ENCODE data around the gene LSAMP. TPM values are rescaled to one million over a fixed set of nuclear protein-coding genes. Genes with fewer than 3 reads are reported as not detected.

Gene LSAMP
- total RNA-seq, 1 donor, result 1.3 TPM

- H3K4me3 ChIP-seq (ENCODE audit: low read depth, low read length), result no peak overlapping the region
- no peak for DNase-seq (ENCODE audit: low read depth)
- TF ChIP-seq CTCF (IDR thresholded peaks at IDR 0.05; ENCODE audit: insufficient read depth, low read depth, low read length), result no peak
Observed at GRCh38 chr3:115839246-115839645, 606.0 kb downstream of the LSAMP start.

GRCh38 chr3:115838786-115839185 lies 606.5 kb downstream of the LSAMP start:
- DNase-seq (ENCODE audit: low read depth), result no peak
- no peak overlapping the region for H3K4me3 ChIP-seq (ENCODE audit: low read depth, low read length)
- TF ChIP-seq CTCF (IDR thresholded peaks at IDR 0.05; ENCODE audit: insufficient read depth, low read depth, low read length), result no peak

DNA sequence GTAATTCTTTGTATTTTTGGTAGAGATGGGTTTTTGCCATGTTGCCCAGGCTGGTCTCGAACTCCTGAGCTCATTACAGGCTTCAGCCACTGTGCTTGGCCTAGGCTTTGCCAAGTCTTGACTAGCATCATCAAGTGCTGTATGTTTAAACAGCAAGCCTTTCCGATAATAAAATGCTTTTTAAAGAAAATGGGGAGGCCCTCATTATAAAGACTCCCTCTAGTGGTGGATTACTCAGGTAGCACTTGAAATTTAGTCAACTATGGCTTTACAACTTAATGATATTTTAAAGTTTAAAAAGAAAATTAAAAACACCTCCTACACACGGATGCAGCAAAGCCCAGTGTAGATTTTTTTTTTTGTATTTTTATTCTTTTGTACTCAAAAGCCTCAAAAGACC lies 608.3 kb downstream of the LSAMP start:
- DNase-seq (ENCODE audit: low read depth), result peak; percentile 23
- TF ChIP-seq CTCF (IDR thresholded peaks at IDR 0.05; ENCODE audit: insufficient read depth, low read depth, low read length), result peak; percentile 69
- H3K4me3 ChIP-seq (ENCODE audit: low read depth, low read length), result no peak overlapping the region

DNA sequence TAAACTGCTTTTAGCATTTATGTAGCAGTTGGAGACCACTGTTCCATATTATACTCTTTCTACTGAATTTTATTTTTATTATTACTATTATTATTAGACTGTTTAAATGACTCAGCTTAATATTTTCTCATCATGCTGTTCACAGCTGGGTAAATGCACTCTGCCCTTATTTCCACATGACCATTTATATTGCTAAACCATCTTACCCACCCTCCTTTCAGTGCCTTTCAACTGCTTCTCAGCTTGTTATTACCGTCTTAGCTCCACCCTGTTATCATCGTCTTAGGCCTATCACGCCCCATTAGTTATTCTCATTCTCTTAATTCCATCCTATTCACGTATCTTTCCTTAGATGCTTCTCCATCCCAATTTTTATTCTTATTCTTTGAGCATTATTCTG lies 609.3 kb downstream of the LSAMP start:
- H3K4me3 ChIP-seq (ENCODE audit: low read depth, low read length), result no peak overlapping the region
- TF ChIP-seq CTCF (IDR thresholded peaks at IDR 0.05; ENCODE audit: insufficient read depth, low read depth, low read length), result no peak
- no peak for DNase-seq (ENCODE audit: low read depth)

DNA sequence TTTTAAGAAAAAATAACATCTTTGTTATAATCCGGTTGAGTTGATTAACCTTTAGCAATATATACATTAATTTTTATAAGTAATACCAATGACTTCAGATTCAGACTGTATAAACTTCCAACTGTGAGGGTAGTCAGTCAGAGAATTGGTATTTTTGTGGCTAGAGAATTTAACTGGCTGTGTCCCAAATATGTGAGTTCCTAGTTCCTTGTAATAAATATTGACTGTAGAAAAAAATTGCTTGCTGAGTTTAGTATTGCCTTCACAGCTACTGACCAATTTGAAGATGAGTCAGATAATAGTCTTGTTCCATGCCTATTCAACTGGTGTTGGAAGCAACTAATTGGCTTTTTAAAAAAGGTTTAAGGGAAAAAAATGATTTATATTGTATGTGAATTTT lies 611.2 kb downstream of the LSAMP start:
- TF ChIP-seq CTCF (IDR thresholded peaks at IDR 0.05; ENCODE audit: insufficient read depth, low read depth, low read length), result no peak
- peak; percentile 23 for DNase-seq (ENCODE audit: low read depth)
- no peak overlapping the region for H3K4me3 ChIP-seq (ENCODE audit: low read depth, low read length)

- H3K4me3 ChIP-seq (ENCODE audit: low read depth, low read length), result no peak overlapping the region
- DNase-seq (ENCODE audit: low read depth), result no peak
- no peak for TF ChIP-seq CTCF (IDR thresholded peaks at IDR 0.05; ENCODE audit: insufficient read depth, low read depth, low read length)
Observed at GRCh38 chr3:115833074-115833473, 612.2 kb downstream of the LSAMP start.

- no peak overlapping the region for H3K4me3 ChIP-seq (ENCODE audit: low read depth, low read length)
- DNase-seq (ENCODE audit: low read depth), result no peak
- TF ChIP-seq CTCF (IDR thresholded peaks at IDR 0.05; ENCODE audit: insufficient read depth, low read depth, low read length), result no peak
Observed at GRCh38 chr3:115832265-115832664, 613.0 kb downstream of the LSAMP start.

Data from fibroblast of villous mesenchyme (primary cell).